Progenitor cell of endocrine pancreas (in vitro differentiated cells): ENCODE measurements around the gene PHKA1. TPM values are rescaled to one million over a fixed set of nuclear protein-coding genes. Genes with fewer than 3 reads are reported as not detected.
A peak's percentile ranks its signal among the peaks of the same experiment; 100 is the strongest.
"Not testable (repeated sequence)": the region's sequence is repeated elsewhere in the genome, so short reads cannot be mapped to it uniquely, and the experiment has no call there.

Experiments
- DNase-seq: peaks from one replicate; pipeline ENCODE4 v3.0.0; 2021; ENCODE audit warnings: low spot score; ENCODE audit not compliant: unreplicated experiment
- H3K27ac Mint-ChIP-seq: 2 replicates; pipeline ENCODE4 v1.8.0; 2021; ENCODE audit warnings: mild to moderate bottlenecking, moderate library complexity, mixed read lengths
- H3K27me3 Mint-ChIP-seq: 2 replicates; pipeline ENCODE4 v1.8.0; 2021; ENCODE audit warnings: mixed read lengths
- H3K36me3 Mint-ChIP-seq: 2 replicates; pipeline ENCODE4 v1.8.0; 2022; ENCODE audit warnings: mixed read lengths; ENCODE audit not compliant: insufficient read depth
- H3K4me1 Mint-ChIP-seq: 2 replicates; pipeline ENCODE4 v1.8.0; 2021; ENCODE audit warnings: low read depth, mixed read lengths
- H3K4me3 Mint-ChIP-seq: 2 replicates; pipeline ENCODE4 v1.8.0; 2021; ENCODE audit warnings: low read depth, mild to moderate bottlenecking, moderate library complexity, mixed read lengths
- H3K9me3 Mint-ChIP-seq: 2 replicates; pipeline ENCODE4 v1.8.0; 2021; ENCODE audit warnings: low read depth, mixed read lengths
- CTCF ChIP-seq: fragments of 200-600 bp; sonication (generic); IDR thresholded peaks from one replicate; pipeline ENCODE4 v1.5.0; 2021; ENCODE audit warnings: antibody characterized with exemption, mild to moderate bottlenecking; ENCODE audit not compliant: unreplicated experiment
- long read RNA-seq: library from polyadenylated mRNA; unstranded; transcript quantifications from one replicate; pipeline ENCODE4 v2.0.0, GENCODE V29; 2020
- total RNA-seq: library from RNA; stranded (reverse); gene quantifications from 2 replicates; pipeline ENCODE4 v1.2.1, GENCODE V29; 2021

Gene PHKA1
- total RNA-seq, result 10.8 and 11.8 TPM in 2 replicates
- long read RNA-seq, partial matches to known transcripts, result 5 of 6 reads
- long read RNA-seq, other reads (novel, unspliced or antisense), result 1 of 6 reads

GRCh38 chrX:72713599-72714477, at the start of gene PHKA1:
Gene PHKA1, minus strand, starts transcription at chrX:72714306. Its CDS starts 426 bp downstream, at chrX:72713880.
- Mint-ChIP-seq H3K27ac (peak within 1 kb of the TSS; percentile 90), H3K4me3 (peak within 1 kb of the TSS; percentile 80)
- peak; percentile 42 for DNase-seq
- not testable (repeated sequence) for H3K4me1 Mint-ChIP-seq, H3K27me3 Mint-ChIP-seq, H3K36me3 Mint-ChIP-seq, H3K9me3 Mint-ChIP-seq

- H3K4me1 Mint-ChIP-seq, DNase-seq, H3K4me3 Mint-ChIP-seq, H3K27me3 Mint-ChIP-seq, H3K9me3 Mint-ChIP-seq, H3K36me3 Mint-ChIP-seq, H3K27ac Mint-ChIP-seq: not testable (repeated sequence)
Measured at GRCh38 chrX:72760454-72760853, 46.3 kb upstream of the PHKA1 start.

GRCh38 chrX:72748545-72748944, 34.4 kb upstream of the PHKA1 start:
- H3K9me3 Mint-ChIP-seq, H3K36me3 Mint-ChIP-seq, DNase-seq, H3K4me1 Mint-ChIP-seq, H3K27me3 Mint-ChIP-seq, H3K27ac Mint-ChIP-seq, H3K4me3 Mint-ChIP-seq: not testable (repeated sequence)

GRCh38 chrX:72745546-72745945, 31.4 kb upstream of the PHKA1 start:
- not testable (repeated sequence) for H3K36me3 Mint-ChIP-seq, DNase-seq, H3K4me1 Mint-ChIP-seq, H3K27ac Mint-ChIP-seq, H3K9me3 Mint-ChIP-seq, H3K27me3 Mint-ChIP-seq, H3K4me3 Mint-ChIP-seq

- Mint-ChIP-seq H3K9me3 (peaks cover 45% of the 10 kb centered on the region), H3K4me3 (no peak overlapping the region), H3K36me3 (no peaks in the 10 kb centered on the region), H3K27ac (no peak overlapping the region), H3K4me1 (peaks cover 2% of the 10 kb centered on the region), H3K27me3 (peaks cover 14% of the 10 kb centered on the region)
- TF ChIP-seq CTCF, result no peak
- no peak for DNase-seq
Measured at GRCh38 chrX:72735561-72735960, 21.5 kb upstream of the PHKA1 start.

- H3K4me3 Mint-ChIP-seq, H3K27ac Mint-ChIP-seq, DNase-seq, H3K36me3 Mint-ChIP-seq, H3K4me1 Mint-ChIP-seq: not testable (repeated sequence)
- H3K27me3 Mint-ChIP-seq, result peaks cover 14% of the 10 kb centered on the region
- H3K9me3 Mint-ChIP-seq, result peaks cover 43% of the 10 kb centered on the region
Measured at GRCh38 chrX:72733636-72734035, 19.5 kb upstream of the PHKA1 start.

GRCh38 chrX:72727846-72728245, 13.7 kb upstream of the PHKA1 start:
- H3K9me3 Mint-ChIP-seq, result peaks cover 15% of the 10 kb centered on the region
- H3K4me3 Mint-ChIP-seq, result no peak overlapping the region
- H3K4me1 Mint-ChIP-seq, result no peaks in the 10 kb centered on the region
- H3K27me3 Mint-ChIP-seq, result peaks cover 5% of the 10 kb centered on the region
- no peaks in the 10 kb centered on the region for H3K36me3 Mint-ChIP-seq
- DNase-seq, result no peak
- TF ChIP-seq CTCF, result no peak
- H3K27ac Mint-ChIP-seq, result no peak overlapping the region

GRCh38 chrX:72716766-72717165, 2.7 kb upstream of the PHKA1 start:
- H3K36me3 Mint-ChIP-seq, result peaks cover 1% of the 10 kb centered on the region
- H3K9me3 Mint-ChIP-seq, result peaks cover 3% of the 10 kb centered on the region
- H3K27me3 Mint-ChIP-seq, result no peaks in the 10 kb centered on the region
- no peak for TF ChIP-seq CTCF
- H3K4me1 Mint-ChIP-seq, result peaks cover 3% of the 10 kb centered on the region
- H3K27ac Mint-ChIP-seq, result no peak overlapping the region
- no peak for DNase-seq
- H3K4me3 Mint-ChIP-seq, result no peak overlapping the region
